Keratinocyte (primary cell): Measurements from ENCODE around the gene HIVEP1. TPM values are rescaled to one million over a fixed set of nuclear protein-coding genes. Genes with fewer than 3 reads are reported as not detected.

Experiments
- DNase-seq: peaks from one replicate; pipeline ENCODE4 v3.0.0-alpha.2; 2011; ENCODE audit warnings: low read depth, missing footprints, low spot score
- FAIRE-seq: peaks from 2 replicates; lab custom pipeline; 2011; peaks lifted over from hg19 to GRCh38; lab: Jason Lieb, UNC
- H2AFZ ChIP-seq: 2 replicates; pipeline ENCODE4 v1.6.0; 2012; ENCODE audit warnings: low read length, control low read depth, inconsistent platforms; ENCODE audit not compliant: control insufficient read depth
- H3K27ac ChIP-seq: 2 replicates; pipeline ENCODE4 v1.5.1; 2011; ENCODE audit warnings: low read length; ENCODE audit not compliant: control insufficient read depth, insufficient read depth
- H3K27me3 ChIP-seq: 3 replicates; pipeline ENCODE4 v1.6.0; 2011; ENCODE audit warnings: low read length; ENCODE audit not compliant: control insufficient read depth, insufficient read depth; ENCODE audit errors: extremely low read depth
- H3K36me3 ChIP-seq, 2 experiments: 2 replicates in 1 of 2; 3 replicates in 1 of 2; pipeline ENCODE4 v1.5.1; 2011; ENCODE audit warnings: low read length in 2 of 2, mild to moderate bottlenecking in 1 of 2; ENCODE audit not compliant: control insufficient read depth in 2 of 2, insufficient read depth in 2 of 2; ENCODE audit errors: extremely low read depth in 1 of 2
- H3K4me1 ChIP-seq: 3 replicates; pipeline ENCODE4 v1.5.1; 2011; ENCODE audit warnings: low read length; ENCODE audit not compliant: control insufficient read depth, insufficient read depth; ENCODE audit errors: extremely low read depth
- H3K4me2 ChIP-seq: 3 replicates; pipeline ENCODE4 v1.6.0; 2011; ENCODE audit warnings: low read depth, low read length; ENCODE audit not compliant: control insufficient read depth, insufficient read depth; ENCODE audit errors: extremely low read depth
- H3K4me3 ChIP-seq, 3 experiments: fragments of 200-600 bp in 1 of 3; sonication (generic) in 1 of 3; 2 replicates in 2 of 3; 3 replicates in 1 of 3; pipeline ENCODE4 v1.5.1; 2011 to 2016; ENCODE audit warnings: low read length in 3 of 3, mild to moderate bottlenecking in 3 of 3, control low read depth in 2 of 3, inconsistent platforms in 1 of 3, low read depth in 1 of 3, mixed read lengths in 1 of 3, mixed run types in 1 of 3, moderate library complexity in 1 of 3; ENCODE audit not compliant: control insufficient read depth in 2 of 3, insufficient read depth in 2 of 3; ENCODE audit errors: extremely low read depth in 1 of 3
- H3K79me2 ChIP-seq: 2 replicates; pipeline ENCODE4 v1.6.0; 2012; ENCODE audit warnings: low read length; ENCODE audit not compliant: control insufficient read depth, insufficient read depth
- H3K9ac ChIP-seq: 3 replicates; pipeline ENCODE4 v1.6.0; 2011; ENCODE audit warnings: low read length; ENCODE audit not compliant: control insufficient read depth, insufficient read depth; ENCODE audit errors: extremely low read depth
- H3K9me1 ChIP-seq: 3 replicates; pipeline ENCODE4 v1.6.0; 2011; ENCODE audit warnings: low read length; ENCODE audit not compliant: control insufficient read depth, insufficient read depth; ENCODE audit errors: extremely low read depth
- H3K9me3 ChIP-seq: 2 replicates; pipeline ENCODE4 v1.5.1; 2012; ENCODE audit warnings: low read depth, low read length; ENCODE audit not compliant: control insufficient read depth
- H4K20me1 ChIP-seq: 3 replicates; pipeline ENCODE4 v1.6.0; 2011; ENCODE audit warnings: low read length; ENCODE audit not compliant: control insufficient read depth, insufficient read depth; ENCODE audit errors: extremely low read depth
- CTCF ChIP-seq, 3 experiments: IDR thresholded peaks in 1 of 3; conservative IDR thresholded peaks in 1 of 3; optimal IDR thresholded peaks in 1 of 3; 2 replicates in 2 of 3; 3 replicates in 1 of 3; pipeline versions ENCODE3 to v1.5.1; 2011; ENCODE audit warnings: low read length in 3 of 3, mild to moderate bottlenecking in 3 of 3, moderate library complexity in 2 of 3, control low read depth in 1 of 3, inconsistent platforms in 1 of 3; ENCODE audit not compliant: insufficient read depth in 2 of 3; ENCODE audit errors: extremely low read depth in 1 of 3
- EZH2 ChIP-seq: IDR thresholded peaks from one replicate; pipeline ENCODE4 v1.6.1; 2012; ENCODE audit warnings: inconsistent platforms, mild to moderate bottlenecking, low read length, moderate library complexity
- dilution Hi-C: fragments of 300-500 bp; cut with MboI; formaldehyde crosslinking; loops from one replicate; pipeline ENCODE4 v1.7.0; 2020; ENCODE audit warnings: low sequenced_read_pairs; ENCODE audit not compliant: extremely low pct_ligation_motif_present
- polyA plus RNA-seq, 5 experiments: library from polyadenylated mRNA; depleted of rRNA in 3 of 5; stranded (reverse) in 3 of 5; stranded (forward) in 1 of 5; unstranded in 1 of 5; fragments of >200 nt; gene quantifications; 1 replicate in 1 of 5; 2 replicates in 3 of 5; 3 replicates in 1 of 5; pipeline versions ENCODE4 v1.2.1 to v1.2.3, GENCODE V29; 2011 to 2012; ENCODE audit warnings: missing spikeins in 2 of 5, low read depth in 1 of 5, low replicate concordance in 1 of 5

The HIVEP1 gene
- polyA plus RNA-seq, 1 donor (not counting 4 experiments of a cell fraction or from before 2014, with no cell fraction given): 13.7 TPM

DNA sequence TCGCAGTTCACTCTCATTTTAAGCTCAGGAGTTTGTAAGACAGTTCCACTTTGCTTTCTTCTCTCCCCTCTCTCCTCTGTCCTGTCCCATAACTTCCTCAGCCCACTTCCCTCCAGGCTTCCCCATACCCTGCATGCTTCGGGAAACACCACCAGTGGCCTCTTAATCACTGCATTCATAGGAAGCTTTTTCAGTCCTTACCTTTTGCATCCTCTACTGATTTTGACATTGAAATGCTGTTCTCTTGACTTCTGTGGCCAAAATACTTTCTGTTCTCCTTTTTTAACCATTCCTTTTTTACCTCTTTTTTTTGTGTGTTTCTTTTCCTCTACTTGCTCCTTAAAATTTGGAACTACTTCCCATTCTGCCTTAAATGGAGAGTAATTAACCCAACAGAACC lies 69.7 kb downstream of the HIVEP1 start:
- H3K27me3 ChIP-seq: no peaks in the 10 kb centered on the region
- no peak overlapping the region for H3K4me2 ChIP-seq
- H3K27ac ChIP-seq: no peak overlapping the region
- FAIRE-seq (no peak), DNase-seq (no peak)
- H3K79me2 ChIP-seq: peaks cover 31% of the 10 kb centered on the region
- no peak overlapping the region for H2AFZ ChIP-seq
- H3K4me1 ChIP-seq: no peaks in the 10 kb centered on the region
- no peak overlapping the region for H3K4me3 ChIP-seq
- H3K9me1 ChIP-seq: no peaks in the 10 kb centered on the region
- dilution Hi-C loops: no loop called here
- peaks cover 4 to 5% of the 10 kb centered on the region in 2 experiments for H3K36me3 ChIP-seq
- no peak overlapping the region for H3K9ac ChIP-seq
- no peak for TF ChIP-seq CTCF (optimal IDR thresholded peaks at IDR 0.05 in 1 of 3, IDR thresholded peaks at IDR 0.05 in 1 of 3, conservative IDR thresholded peaks at IDR 0.05 in 1 of 3; ENCODE audit: extremely low read depth in 1 of 3, insufficient read depth in 2 of 3, low read length in 3 of 3)
- no peaks in the 10 kb centered on the region for H3K9me3 ChIP-seq
- peaks cover 11% of the 10 kb centered on the region for H4K20me1 ChIP-seq

GRCh38 chr6:12082368-12082767 lies 70.3 kb downstream of the HIVEP1 start:
- Histone ChIP-seq H3K4me1 (no peaks in the 10 kb centered on the region), H3K27ac (no peak overlapping the region), H3K4me3 (no peak overlapping the region), H3K27me3 (no peaks in the 10 kb centered on the region), H3K9ac (no peak overlapping the region), H2AFZ (no peak overlapping the region), H3K4me2 (no peak overlapping the region), H3K79me2 (peaks cover 30% of the 10 kb centered on the region), H3K9me3 (no peaks in the 10 kb centered on the region), H3K9me1 (no peaks in the 10 kb centered on the region), H4K20me1 (peaks cover 11% of the 10 kb centered on the region), H3K36me3 (peaks cover 2 to 5% of the 10 kb centered on the region in 2 experiments)
- FAIRE-seq (no peak), DNase-seq (no peak)
- TF ChIP-seq CTCF (optimal IDR thresholded peaks at IDR 0.05 in 1 of 3, IDR thresholded peaks at IDR 0.05 in 1 of 3, conservative IDR thresholded peaks at IDR 0.05 in 1 of 3; ENCODE audit: extremely low read depth in 1 of 3, insufficient read depth in 2 of 3, low read length in 3 of 3) (no peak), EZH2 (no peak)
- dilution Hi-C loops: no loop called here
